Naive thymus-derived CD4-positive, alpha-beta T cell (primary cell): ENCODE data around the gene TSPAN15. TPM values are rescaled to one million over a fixed set of nuclear protein-coding genes. Genes with fewer than 3 reads are reported as not detected.

Source experiments
- ATAC-seq: fragments of 150-1000 bp; cut with Tn5 transposase; 2 replicates; pipeline ENCODE4 v1.10.0; 2021; ENCODE audit warnings: mild to moderate bottlenecking, moderate library complexity
- CTCF ChIA-PET: fragments of 350-600 bp; sonication (Branson Sonifier 250); formaldehyde crosslinking; loops from one replicate; lab custom pipeline; 2021; ENCODE audit warnings: antibody characterized with exemption; lab: Charles Lee
- POLR2A ChIA-PET: fragments of 350-600 bp; sonication (Branson Sonifier 250); formaldehyde crosslinking; loops from one replicate; lab custom pipeline; 2021; ENCODE audit warnings: antibody characterized with exemption, inconsistent platforms; lab: Charles Lee
- DNase-seq, 9 donors: peaks; one replicate each; pipeline versions ENCODE4 v3.0.0 to v3.0.0-alpha.2; 2020 to 2022; ENCODE audit warnings: mixed read lengths in 1 of 9
- H3K27ac ChIP-seq: one replicate; pipeline ENCODE4 v1.7.0; 2013; ENCODE audit warnings: mild to moderate bottlenecking, low read depth, low read length, moderate library complexity
- H3K27me3 ChIP-seq, 2 donors: one replicate each; pipeline ENCODE4 v1.7.0; 2013; ENCODE audit warnings: low read length in 2 of 2, mild to moderate bottlenecking in 2 of 2, moderate library complexity in 2 of 2; ENCODE audit not compliant: control insufficient read depth in 2 of 2, insufficient read depth in 2 of 2
- H3K36me3 ChIP-seq, 3 experiments: 1 replicate in 2 of 3; 2 replicates in 1 of 3; pipeline ENCODE4 v1.7.0; 2013; ENCODE audit warnings: low read length in 3 of 3, mild to moderate bottlenecking in 3 of 3, moderate library complexity in 1 of 3; ENCODE audit not compliant: insufficient read depth in 3 of 3, control insufficient read depth in 2 of 3
- H3K4me1 ChIP-seq, 2 donors: one replicate each; pipeline ENCODE4 v1.7.0; 2013; ENCODE audit warnings: low read length in 2 of 2, mild to moderate bottlenecking in 2 of 2, moderate library complexity in 1 of 2; ENCODE audit not compliant: control insufficient read depth in 2 of 2, insufficient read depth in 2 of 2
- H3K4me3 ChIP-seq: 2 replicates; pipeline ENCODE4 v1.7.0; 2013; ENCODE audit warnings: mild to moderate bottlenecking, low read length
- H3K9me3 ChIP-seq, 3 experiments: 1 replicate in 2 of 3; 2 replicates in 1 of 3; pipeline ENCODE4 v1.7.0; 2013; ENCODE audit warnings: low read length in 3 of 3; ENCODE audit not compliant: control insufficient read depth in 2 of 3
- H3K27ac Mint-ChIP-seq, 9 donors: one replicate each; pipeline ENCODE4 v1.8.0; 2020 to 2022; ENCODE audit warnings: mixed read lengths in 9 of 9, mild to moderate bottlenecking in 8 of 9, moderate library complexity in 5 of 9, inconsistent platforms in 2 of 9
- H3K27me3 Mint-ChIP-seq, 5 donors: one replicate each; pipeline ENCODE4 v1.8.0; 2021 to 2022; ENCODE audit warnings: mixed read lengths in 5 of 5, mild to moderate bottlenecking in 1 of 5
- H3K36me3 Mint-ChIP-seq, 5 donors: one replicate each; pipeline ENCODE4 v1.8.0; 2020 to 2022; ENCODE audit warnings: mixed read lengths in 5 of 5, mild to moderate bottlenecking in 3 of 5, inconsistent platforms in 1 of 5
- H3K4me1 Mint-ChIP-seq, 7 donors: one replicate each; pipeline ENCODE4 v1.8.0; 2020 to 2022; ENCODE audit warnings: mixed read lengths in 7 of 7, mild to moderate bottlenecking in 3 of 7, inconsistent platforms in 1 of 7
- H3K4me3 Mint-ChIP-seq, 10 donors: one replicate each; pipeline ENCODE4 v1.8.0; 2020 to 2022; ENCODE audit warnings: mild to moderate bottlenecking in 10 of 10, mixed read lengths in 10 of 10, moderate library complexity in 6 of 10, inconsistent platforms in 2 of 10
- H3K9me3 Mint-ChIP-seq, 11 donors: one replicate each; pipeline ENCODE4 v1.8.0; 2020 to 2022; ENCODE audit warnings: mixed read lengths in 11 of 11, mild to moderate bottlenecking in 4 of 11, inconsistent platforms in 1 of 11, moderate library complexity in 1 of 11
- intact Hi-C, 2 donors: fragments of 100-400 bp; cut with micrococcal nuclease; formaldehyde crosslinking; loops; one replicate each; pipeline ENCODE4 v1.15.1; 2023
- polyA plus RNA-seq, 2 donors: library from polyadenylated mRNA; unstranded; fragments of 300-500 nt; fragmentation: Illumina TruSeq; gene quantifications; one replicate each; pipeline ENCODE4 v1.2.3, GENCODE V29; 2021
- total RNA-seq, 6 experiments: library from RNA in 5 of 6; stranded (reverse) in 5 of 6; gene quantifications; 1 replicate in 5 of 6; 2 replicates in 1 of 6; pipeline ENCODE4 v1.2.3 and lab custom pipeline; 2021 to 2026

TSPAN15 gene
- total and polyA plus RNA-seq, 7 experiments from 2014 or later = 1.2 to 7.2 (median 2.1) TPM

DNA sequence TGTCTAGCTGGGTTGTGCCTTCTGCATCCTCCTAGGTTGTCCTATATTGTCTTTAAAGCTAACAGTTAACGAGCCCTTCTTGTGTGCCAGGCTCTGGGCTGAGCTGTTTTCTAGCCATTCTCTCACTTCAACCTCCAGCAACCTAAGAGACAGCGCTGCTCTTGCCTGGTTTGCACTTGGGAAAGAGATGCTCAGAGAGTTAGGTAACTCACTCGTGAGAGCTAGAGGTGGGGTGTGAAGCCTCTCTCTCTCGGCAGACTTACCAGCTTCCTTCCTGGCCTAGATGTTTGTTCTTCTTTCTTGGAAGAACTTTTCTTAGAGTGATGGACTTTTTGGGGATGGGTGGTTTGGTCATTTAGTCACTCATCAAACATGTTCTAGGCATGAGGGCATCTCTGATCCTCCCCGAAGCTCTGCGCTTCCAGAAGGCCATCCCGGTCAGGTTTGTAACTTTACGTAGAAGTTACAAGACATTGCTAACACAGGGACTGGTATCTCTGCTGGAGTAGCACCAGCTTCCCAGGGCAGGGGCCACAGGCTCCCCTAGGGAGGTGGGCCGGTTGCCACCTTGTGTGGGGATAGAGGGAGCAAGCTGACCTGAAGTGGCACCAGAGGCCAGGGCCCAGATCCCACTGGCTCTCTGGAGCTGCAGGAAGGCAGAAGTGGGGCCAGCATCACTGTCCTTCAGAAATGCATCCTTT lies 14.3 kb downstream of the TSPAN15 start:
- Mint-ChIP-seq H3K9me3 (no peaks in the 10 kb centered on the region), H3K4me3 (peak overlapping the region in 2 of 10 donors; percentile 26 to 62), H3K27me3 (peaks cover 0 to 8% (median 0%) of the 10 kb centered on the region in 5 donors), H3K4me1 (peaks cover 9 to 59% (median 11%) of the 10 kb centered on the region in 7 donors), H3K36me3 (no peaks in the 10 kb centered on the region), H3K27ac (peak overlapping the region in 6 of 9 donors; percentile 16 to 78 (median 28))
- Histone ChIP-seq H3K36me3 (no peaks in the 10 kb centered on the region), H3K4me3 (no peak overlapping the region), H3K27ac (no peak overlapping the region), H3K9me3 (no peaks in the 10 kb centered on the region), H3K27me3 (no peaks in the 10 kb centered on the region), H3K4me1 (no peaks in the 10 kb centered on the region)
- intact Hi-C loops = no loop called here
- ChIA-PET POLR2A (no interaction called here), CTCF (interaction anchor here (0.7 kb wide), 1 partner anchor 1096 kb away, joined by 3 read pairs; no protein-coding TSS in a partner anchor)
- ATAC-seq = peak; percentile 32
- DNase-seq = no peak

DNA sequence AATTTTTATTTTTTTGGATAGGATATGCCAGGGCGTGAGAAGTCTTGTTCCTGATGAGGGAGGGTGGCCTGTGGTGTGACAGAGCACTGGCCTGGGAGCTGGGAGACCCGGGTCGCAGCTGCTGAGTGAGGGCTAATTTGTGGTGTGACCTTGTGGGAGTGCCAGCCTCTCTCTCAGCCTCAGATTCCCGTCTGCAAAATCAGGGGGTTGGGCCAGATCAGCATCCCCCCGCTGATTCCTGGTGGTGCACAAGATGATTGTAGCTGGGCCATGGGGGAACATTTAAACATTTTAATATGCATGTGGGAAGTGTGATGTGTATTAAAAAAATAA lies 14.9 kb downstream of the TSPAN15 start:
- CTCF ChIA-PET = interaction anchor here (0.7 kb wide), 1 partner anchor 1096 kb away, joined by 3 read pairs; no protein-coding TSS in a partner anchor
- intact Hi-C loops = no loop called here
- Histone ChIP-seq H3K4me3 (no peak overlapping the region), H3K4me1 (no peaks in the 10 kb centered on the region), H3K27ac (no peak overlapping the region), H3K9me3 (no peaks in the 10 kb centered on the region), H3K27me3 (no peaks in the 10 kb centered on the region), H3K36me3 (no peaks in the 10 kb centered on the region)
- no peaks in the 10 kb centered on the region for H3K36me3 Mint-ChIP-seq
- no peaks in the 10 kb centered on the region for H3K9me3 Mint-ChIP-seq
- POLR2A ChIA-PET = no interaction called here
- peaks cover 0 to 13% (median 0%) of the 10 kb centered on the region in 5 donors for H3K27me3 Mint-ChIP-seq
- H3K27ac Mint-ChIP-seq = peak overlapping the region in 2 of 9 donors; percentile 26 to 78
- H3K4me1 Mint-ChIP-seq = peaks cover 5 to 58% (median 13%) of the 10 kb centered on the region in 7 donors
- H3K4me3 Mint-ChIP-seq = no peak overlapping the region
- ATAC-seq (no peak), DNase-seq (no peak)

DNA sequence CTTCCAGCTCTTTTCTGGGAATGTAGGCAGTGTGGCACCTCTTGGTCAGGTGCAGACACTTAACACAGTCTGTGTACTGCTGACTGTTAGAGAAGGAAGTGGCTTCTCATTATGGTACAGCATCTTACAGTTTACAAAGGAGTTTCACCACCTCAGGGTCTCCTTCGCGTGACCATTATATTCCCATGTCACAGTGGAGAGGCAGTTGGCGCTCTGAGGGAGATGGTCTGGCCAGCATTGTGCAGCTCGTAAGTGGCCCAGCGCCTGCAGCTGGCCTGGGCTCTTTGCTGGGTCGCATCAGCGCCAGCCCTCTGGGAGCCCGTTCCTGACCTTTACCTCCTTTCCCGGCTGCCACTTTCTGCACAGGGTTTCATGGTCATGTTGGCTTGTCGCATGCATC lies 15.4 kb downstream of the TSPAN15 start:
- H3K27me3 ChIP-seq = no peaks in the 10 kb centered on the region
- ChIA-PET CTCF (interaction anchor here (0.7 kb wide), 1 partner anchor 1095 kb away, joined by 3 read pairs; no protein-coding TSS in a partner anchor), POLR2A (interaction anchor here (0.6 kb wide), 1 partner anchor 12 kb away, joined by 6 read pairs; no protein-coding TSS in a partner anchor)
- Mint-ChIP-seq H3K36me3 (no peaks in the 10 kb centered on the region), H3K4me1 (peaks cover 5 to 58% (median 13%) of the 10 kb centered on the region in 7 donors), H3K4me3 (no peak overlapping the region), H3K9me3 (no peaks in the 10 kb centered on the region), H3K27ac (peak overlapping the region in 1 of 9 donors; percentile 52), H3K27me3 (peaks cover 0 to 17% (median 0%) of the 10 kb centered on the region in 5 donors)
- no peaks in the 10 kb centered on the region for H3K9me3 ChIP-seq
- intact Hi-C loops = no loop called here
- ATAC-seq = no peak
- no peak for DNase-seq
- H3K4me1 ChIP-seq = no peaks in the 10 kb centered on the region
- H3K36me3 ChIP-seq = no peaks in the 10 kb centered on the region
- H3K4me3 ChIP-seq = no peak overlapping the region
- H3K27ac ChIP-seq = no peak overlapping the region

DNA sequence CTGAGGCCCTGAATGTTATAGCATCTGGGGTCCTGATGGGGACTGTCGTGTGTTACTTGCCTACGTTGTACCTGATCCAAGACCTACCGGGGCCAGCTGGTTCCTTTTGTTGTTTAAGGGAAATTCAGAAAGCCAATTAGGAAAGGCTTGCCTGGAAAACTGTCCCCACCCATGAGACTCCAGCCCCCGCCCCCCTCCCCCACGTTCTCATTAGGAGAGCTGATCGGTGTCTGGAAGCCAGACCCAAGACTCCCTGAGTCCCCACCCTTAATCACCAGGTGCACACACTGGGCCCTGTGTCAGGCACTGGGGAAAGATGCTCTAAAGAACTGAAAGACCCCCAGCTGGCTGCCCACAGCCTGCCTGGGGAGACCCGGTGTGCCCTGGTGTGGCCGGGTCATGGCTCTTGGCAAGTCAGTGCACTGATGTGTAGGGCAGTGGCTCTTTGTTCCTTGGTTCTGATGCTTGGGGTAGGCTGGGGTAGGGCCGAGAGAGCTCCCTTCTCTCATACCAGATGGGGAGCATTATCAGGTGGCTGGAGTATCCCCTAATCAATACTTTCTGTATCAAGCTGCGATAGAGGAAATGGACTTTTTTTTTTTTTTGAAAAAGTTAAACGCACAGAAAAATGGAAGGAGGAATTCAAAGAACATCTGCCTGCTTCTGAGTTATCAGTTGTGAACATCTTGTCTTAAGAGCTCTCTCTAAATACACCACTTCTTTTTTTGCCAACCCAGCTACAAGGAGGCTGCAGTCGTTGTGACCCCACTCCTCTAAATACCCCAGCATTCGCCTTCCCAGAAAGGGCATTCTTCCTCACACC lies 16.9 kb downstream of the TSPAN15 start:
- H3K27ac Mint-ChIP-seq = peak overlapping the region in 1 of 9 donors; percentile 62

DNA sequence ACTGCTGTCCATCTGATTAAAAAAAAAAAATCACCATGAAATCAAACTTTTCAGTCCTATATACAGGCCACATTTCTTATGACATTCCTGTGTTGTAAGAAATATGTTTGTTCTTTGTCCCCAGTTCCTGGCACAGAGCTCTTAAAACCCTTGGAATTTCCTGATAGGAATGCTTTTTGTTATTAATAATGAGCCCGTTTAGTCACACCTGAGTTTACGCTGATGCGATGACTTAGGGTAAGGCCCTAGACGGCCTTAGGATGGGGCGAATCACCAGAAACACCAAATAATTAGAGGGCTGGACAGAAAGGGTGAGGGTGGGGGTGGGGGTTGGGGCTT lies 17.5 kb downstream of the TSPAN15 start:
- H3K9me3 Mint-ChIP-seq = no peaks in the 10 kb centered on the region
- H3K27ac ChIP-seq = no peak overlapping the region
- CTCF ChIA-PET = interaction anchor here (1.0 kb wide), 1 partner anchor 19 kb away, joined by 3 read pairs; no protein-coding TSS in a partner anchor
- no peak for DNase-seq
- no peaks in the 10 kb centered on the region for H3K9me3 ChIP-seq
- peaks cover 5 to 48% (median 13%) of the 10 kb centered on the region in 7 donors for H3K4me1 Mint-ChIP-seq
- intact Hi-C loops = no loop called here
- no peaks in the 10 kb centered on the region for H3K27me3 ChIP-seq
- H3K36me3 ChIP-seq = no peaks in the 10 kb centered on the region
- H3K36me3 Mint-ChIP-seq = no peaks in the 10 kb centered on the region
- POLR2A ChIA-PET = no interaction called here
- no peak for ATAC-seq
- H3K4me3 ChIP-seq = no peak overlapping the region
- H3K4me1 ChIP-seq = no peaks in the 10 kb centered on the region
- peaks cover 0 to 29% (median 5%) of the 10 kb centered on the region in 5 donors for H3K27me3 Mint-ChIP-seq
- H3K4me3 Mint-ChIP-seq = peak overlapping the region in 1 of 10 donors; percentile 29
- H3K27ac Mint-ChIP-seq = peak overlapping the region in 1 of 9 donors; percentile 62

More for the DNA sequence above, 16.9 kb downstream of the TSPAN15 start:
- no peak overlapping the region for H3K27ac ChIP-seq
- Mint-ChIP-seq H3K36me3 (no peaks in the 10 kb centered on the region), H3K9me3 (no peaks in the 10 kb centered on the region), H3K4me1 (peaks cover 5 to 51% (median 13%) of the 10 kb centered on the region in 7 donors), H3K27me3 (peaks cover 0 to 28% (median 5%) of the 10 kb centered on the region in 5 donors), H3K4me3 (peak overlapping the region in 1 of 10 donors; percentile 29)
- CTCF ChIA-PET = interaction anchor here (1.0 kb wide), 1 partner anchor 18 kb away, joined by 3 read pairs; no protein-coding TSS in a partner anchor
- DNase-seq (no peak), ATAC-seq (no peak)
- intact Hi-C loops = no loop called here
- POLR2A ChIA-PET = no interaction called here
- H3K27me3 ChIP-seq = no peaks in the 10 kb centered on the region
- H3K4me1 ChIP-seq = no peaks in the 10 kb centered on the region
- H3K9me3 ChIP-seq = no peaks in the 10 kb centered on the region
- no peak overlapping the region for H3K4me3 ChIP-seq
- H3K36me3 ChIP-seq = no peaks in the 10 kb centered on the region

DNA sequence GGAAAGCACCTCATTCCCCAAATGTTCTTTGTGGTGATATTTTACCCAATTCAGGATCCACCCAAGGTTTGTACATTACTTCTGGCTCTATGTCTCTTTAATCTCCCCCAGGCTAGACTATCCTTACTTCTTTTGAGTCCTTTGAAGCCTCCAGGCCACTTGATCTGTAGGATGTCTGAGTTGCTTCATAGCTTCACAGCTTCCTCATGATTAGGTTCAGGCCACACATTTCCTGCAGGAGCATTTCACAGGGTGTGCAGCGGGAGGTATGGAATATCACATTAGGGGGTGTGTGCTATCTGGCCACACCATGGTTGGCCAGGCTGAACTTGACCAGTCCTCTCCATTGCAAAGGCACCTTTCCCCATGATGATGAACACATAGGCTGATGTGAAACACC lies 18.7 kb downstream of the TSPAN15 start:
- Histone ChIP-seq H3K36me3 (no peaks in the 10 kb centered on the region), H3K4me1 (no peaks in the 10 kb centered on the region), H3K4me3 (no peak overlapping the region), H3K27ac (no peak overlapping the region), H3K27me3 (no peaks in the 10 kb centered on the region), H3K9me3 (no peaks in the 10 kb centered on the region)
- peaks cover 0 to 29% (median 5%) of the 10 kb centered on the region in 5 donors for H3K27me3 Mint-ChIP-seq
- ChIA-PET POLR2A (no interaction called here), CTCF (no interaction called here)
- ATAC-seq (no peak), DNase-seq (no peak)
- H3K36me3 Mint-ChIP-seq = no peaks in the 10 kb centered on the region
- intact Hi-C loops = no loop called here
- peaks cover 5 to 36% (median 12%) of the 10 kb centered on the region in 7 donors for H3K4me1 Mint-ChIP-seq
- H3K4me3 Mint-ChIP-seq = no peak overlapping the region
- no peak overlapping the region for H3K27ac Mint-ChIP-seq
- no peaks in the 10 kb centered on the region for H3K9me3 Mint-ChIP-seq
